Karpas-422 (cell line): ENCODE data around the gene SCGB2B2. TPM values are rescaled to one million over a fixed set of nuclear protein-coding genes. Genes with fewer than 3 reads are reported as not detected.

ENCODE experiments used
- DNase-seq: peaks from one replicate; pipeline ENCODE4 v3.0.0-alpha.2; 2015
- H2AFZ ChIP-seq: fragments of 200-600 bp; sonication (generic); 2 replicates; pipeline ENCODE4 v1.6.1; 2014; ENCODE audit warnings: antibody characterized with exemption, low read length, mixed read lengths
- H3K27ac ChIP-seq: fragments of 200-600 bp; sonication (generic); 2 replicates; pipeline ENCODE4 v1.5.1; 2014; ENCODE audit warnings: mild to moderate bottlenecking, low read length, moderate library complexity
- H3K27me3 ChIP-seq: fragments of 200-600 bp; sonication (generic); 2 replicates; pipeline ENCODE4 v1.6.1; 2014; ENCODE audit warnings: low read length, mixed read lengths
- H3K36me3 ChIP-seq: fragments of 200-600 bp; sonication (generic); 2 replicates; pipeline ENCODE4 v1.6.1; 2014; ENCODE audit warnings: low read length, mixed read lengths; ENCODE audit not compliant: insufficient read depth
- H3K4me1 ChIP-seq: fragments of 200-600 bp; sonication (generic); 2 replicates; pipeline ENCODE4 v1.6.1; 2014; ENCODE audit warnings: mild to moderate bottlenecking, low read length, mixed read lengths
- H3K4me2 ChIP-seq: fragments of 200-600 bp; sonication (generic); 2 replicates; pipeline ENCODE4 v1.6.1; 2014; ENCODE audit warnings: low read length, low read depth, mild to moderate bottlenecking; ENCODE audit not compliant: poor library complexity, severe bottlenecking
- H3K4me3 ChIP-seq: fragments of 200-600 bp; sonication (generic); 2 replicates; pipeline ENCODE4 v1.5.1; 2014; ENCODE audit warnings: mild to moderate bottlenecking, antibody characterized with exemption, low read length, mixed read lengths
- H3K79me2 ChIP-seq: fragments of 200-600 bp; sonication (generic); 2 replicates; pipeline ENCODE4 v1.6.1; 2014; ENCODE audit warnings: mild to moderate bottlenecking, low read length, mixed read lengths
- H3K9ac ChIP-seq: fragments of 200-600 bp; sonication (generic); 2 replicates; pipeline ENCODE4 v1.6.0; 2014; ENCODE audit warnings: low read length
- H3K9me2 ChIP-seq: fragments of 200-600 bp; sonication (generic), shearing (Covaris generic); replicated peaks from 2 replicates; pipeline ENCODE4 v1.6.0; 2014; ENCODE audit warnings: mild to moderate bottlenecking, low read length, moderate library complexity; ENCODE audit not compliant: insufficient read depth
- H3K9me3 ChIP-seq: fragments of 300-700, 200-600 bp; sonication (generic); 2 replicates; pipeline ENCODE4 v1.6.1; 2014; ENCODE audit warnings: low read length, mixed read lengths
- H4K20me1 ChIP-seq: fragments of 200-600 bp; sonication (generic); 2 replicates; pipeline ENCODE4 v1.6.1; 2014; ENCODE audit warnings: mild to moderate bottlenecking, antibody characterized with exemption, low read length, low read depth; ENCODE audit not compliant: insufficient read depth
- total RNA-seq: library from RNA; depleted of rRNA; stranded (reverse); fragments of >200 nt; shearing (Covaris generic); gene quantifications from 2 replicates; pipeline ENCODE4 v1.2.3, GENCODE V29; 2014; ENCODE audit warnings: low replicate concordance

SCGB2B2 gene
- total RNA-seq, 1 experiment from 2014 or later, result not detected

GRCh38 chr19:34655651-34656050 lies 21.3 kb downstream of the SCGB2B2 start:
- Histone ChIP-seq H4K20me1 (no peaks in the 10 kb centered on the region), H3K9ac (no peak overlapping the region), H2AFZ (no peak overlapping the region), H3K4me1 (peaks cover 14% of the 10 kb centered on the region), H3K9me3 (no peaks in the 10 kb centered on the region), H3K4me2 (no peak overlapping the region), H3K27me3 (no peaks in the 10 kb centered on the region), H3K27ac (no peak overlapping the region), H3K9me2 (no peaks in the 10 kb centered on the region), H3K79me2 (no peaks in the 10 kb centered on the region), H3K4me3 (no peak overlapping the region), H3K36me3 (no peaks in the 10 kb centered on the region)
- DNase-seq, result no peak

GRCh38 chr19:34654796-34655195 lies 22.2 kb downstream of the SCGB2B2 start:
- H3K9ac ChIP-seq, result no peak overlapping the region
- no peak overlapping the region for H3K4me3 ChIP-seq
- no peaks in the 10 kb centered on the region for H3K9me3 ChIP-seq
- no peaks in the 10 kb centered on the region for H3K36me3 ChIP-seq
- H4K20me1 ChIP-seq, result no peaks in the 10 kb centered on the region
- H3K4me1 ChIP-seq, result peaks cover 14% of the 10 kb centered on the region
- H3K9me2 ChIP-seq, result no peaks in the 10 kb centered on the region
- no peak overlapping the region for H2AFZ ChIP-seq
- H3K27ac ChIP-seq, result no peak overlapping the region
- H3K4me2 ChIP-seq, result no peak overlapping the region
- H3K79me2 ChIP-seq, result no peaks in the 10 kb centered on the region
- no peak for DNase-seq
- no peaks in the 10 kb centered on the region for H3K27me3 ChIP-seq

GRCh38 chr19:34651747-34652146 lies 25.2 kb downstream of the SCGB2B2 start:
- H3K36me3 ChIP-seq, result no peaks in the 10 kb centered on the region
- no peak overlapping the region for H3K9ac ChIP-seq
- no peak overlapping the region for H3K4me2 ChIP-seq
- H3K79me2 ChIP-seq, result no peaks in the 10 kb centered on the region
- no peaks in the 10 kb centered on the region for H3K9me3 ChIP-seq
- no peak for DNase-seq
- H3K27ac ChIP-seq, result no peak overlapping the region
- no peak overlapping the region for H2AFZ ChIP-seq
- H3K27me3 ChIP-seq, result no peaks in the 10 kb centered on the region
- no peak overlapping the region for H3K4me3 ChIP-seq
- no peaks in the 10 kb centered on the region for H3K9me2 ChIP-seq
- H4K20me1 ChIP-seq, result no peaks in the 10 kb centered on the region
- H3K4me1 ChIP-seq, result peaks cover 14% of the 10 kb centered on the region

GRCh38 chr19:34649886-34650543 lies 26.9 kb downstream of the SCGB2B2 start:
- no peak for DNase-seq
- no peaks in the 10 kb centered on the region for H3K9me2 ChIP-seq
- no peak overlapping the region for H2AFZ ChIP-seq
- no peaks in the 10 kb centered on the region for H3K27me3 ChIP-seq
- no peaks in the 10 kb centered on the region for H3K9me3 ChIP-seq
- H4K20me1 ChIP-seq, result no peaks in the 10 kb centered on the region
- no peak overlapping the region for H3K4me2 ChIP-seq
- peaks cover 14% of the 10 kb centered on the region for H3K4me1 ChIP-seq
- no peaks in the 10 kb centered on the region for H3K36me3 ChIP-seq
- H3K79me2 ChIP-seq, result no peaks in the 10 kb centered on the region
- H3K27ac ChIP-seq, result no peak overlapping the region
- no peak overlapping the region for H3K4me3 ChIP-seq
- H3K9ac ChIP-seq, result no peak overlapping the region

GRCh38 chr19:34645551-34645950 lies 31.4 kb downstream of the SCGB2B2 start:
- Histone ChIP-seq H3K27ac (no peak overlapping the region), H3K9me3 (no peaks in the 10 kb centered on the region), H4K20me1 (no peaks in the 10 kb centered on the region), H3K27me3 (no peaks in the 10 kb centered on the region), H3K79me2 (no peaks in the 10 kb centered on the region), H3K36me3 (no peaks in the 10 kb centered on the region), H2AFZ (no peak overlapping the region), H3K9me2 (no peaks in the 10 kb centered on the region), H3K4me2 (no peak overlapping the region), H3K9ac (no peak overlapping the region), H3K4me1 (peaks cover 13% of the 10 kb centered on the region), H3K4me3 (no peak overlapping the region)
- DNase-seq, result no peak

GRCh38 chr19:34644991-34645461 lies 31.9 kb downstream of the SCGB2B2 start:
- Histone ChIP-seq H3K9me3 (no peaks in the 10 kb centered on the region), H4K20me1 (no peaks in the 10 kb centered on the region), H3K27ac (no peak overlapping the region), H3K36me3 (no peaks in the 10 kb centered on the region), H3K4me3 (no peak overlapping the region), H3K9me2 (no peaks in the 10 kb centered on the region), H3K4me2 (no peak overlapping the region), H2AFZ (no peak overlapping the region), H3K4me1 (peaks cover 13% of the 10 kb centered on the region), H3K79me2 (no peaks in the 10 kb centered on the region), H3K27me3 (no peaks in the 10 kb centered on the region), H3K9ac (no peak overlapping the region)
- no peak for DNase-seq

- H3K79me2 ChIP-seq, result no peaks in the 10 kb centered on the region
- H3K9ac ChIP-seq, result no peak overlapping the region
- H3K9me2 ChIP-seq, result no peaks in the 10 kb centered on the region
- DNase-seq, result no peak
- no peaks in the 10 kb centered on the region for H4K20me1 ChIP-seq
- no peaks in the 10 kb centered on the region for H3K27me3 ChIP-seq
- H2AFZ ChIP-seq, result no peak overlapping the region
- peaks cover 15% of the 10 kb centered on the region for H3K4me1 ChIP-seq
- no peaks in the 10 kb centered on the region for H3K36me3 ChIP-seq
- H3K4me2 ChIP-seq, result no peak overlapping the region
- no peak overlapping the region for H3K27ac ChIP-seq
- H3K9me3 ChIP-seq, result no peaks in the 10 kb centered on the region
- H3K4me3 ChIP-seq, result no peak overlapping the region
These were observed 34.7 kb downstream of the SCGB2B2 start for GRCh38 chr19:34642241-34642640.

- H3K9me3 ChIP-seq, result no peaks in the 10 kb centered on the region; the same call in 1 of the 2 replicates
These were observed 37.4 kb downstream of the SCGB2B2 start for GRCh38 chr19:34639491-34640085.

More at GRCh38 chr19:34639491-34640085, 37.4 kb downstream of the SCGB2B2 start:
- Histone ChIP-seq H3K27me3 (no peaks in the 10 kb centered on the region), H3K36me3 (no peaks in the 10 kb centered on the region), H3K27ac (no peak overlapping the region), H3K79me2 (no peaks in the 10 kb centered on the region), H3K4me3 (no peak overlapping the region), H3K4me2 (no peak overlapping the region), H3K4me1 (peaks cover 15% of the 10 kb centered on the region), H3K9ac (no peak overlapping the region), H4K20me1 (no peaks in the 10 kb centered on the region), H3K9me2 (no peaks in the 10 kb centered on the region), H2AFZ (no peak overlapping the region)
- peak; percentile 93 for DNase-seq
